ENCODE results near the gene HIVEP1.
"Not testable (repeated sequence)": the region's sequence is repeated elsewhere in the genome, so short reads cannot be mapped to it uniquely, and the experiment has no call there.

HIVEP1 gene

DNA sequence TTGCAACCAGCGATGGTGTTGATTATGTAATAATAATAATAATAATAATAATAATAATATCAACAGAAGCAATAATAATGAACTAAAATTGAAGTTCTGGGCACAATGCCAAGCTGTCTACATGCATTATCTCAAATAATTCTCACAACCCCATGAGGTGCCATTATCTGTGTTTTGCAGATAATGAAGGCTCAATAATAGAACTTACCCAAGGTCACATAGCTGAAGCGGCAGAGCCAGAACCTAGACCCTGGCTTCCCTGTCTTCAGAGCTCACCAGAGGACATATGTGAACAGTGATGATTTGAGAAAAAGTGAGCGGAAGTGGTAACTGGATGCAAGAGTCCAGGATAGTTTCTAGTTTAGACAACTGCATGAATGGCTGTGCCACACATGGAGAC is 91.0 kb downstream of the HIVEP1 start:
- CTCF ChIA-PET = no interaction called here
- POLR2A ChIA-PET = no interaction called here
- TF ChIP-seq TARDBP (IDR thresholded peaks at IDR 0.05) (no peak), CTBP1 (IDR thresholded peaks at IDR 0.05; ENCODE audit: borderline replicate concordance) (no peak), NFRKB (IDR thresholded peaks at IDR 0.05) (no peak), L3MBTL2 (conservative IDR thresholded peaks at IDR 0.05) (no peak), FOXK2 (IDR thresholded peaks at IDR 0.05) (no peak), ZNF384 (IDR thresholded peaks at IDR 0.05) (no peak), PKNOX1 (IDR thresholded peaks at IDR 0.05) (no peak), ELF4 (IDR thresholded peaks at IDR 0.05) (no peak), HDGF (IDR thresholded peaks at IDR 0.05; ENCODE audit: borderline replicate concordance) (no peak), LEF1 (IDR thresholded peaks at IDR 0.05; ENCODE audit: borderline replicate concordance) (no peak), BHLHE40 (IDR thresholded peaks at IDR 0.05; ENCODE audit: borderline replicate concordance) (no peak), SUZ12 (IDR thresholded peaks at IDR 0.05) (no peak), FOXM1 (IDR thresholded peaks at IDR 0.05; ENCODE audit: borderline replicate concordance) (no peak), SP1 (IDR thresholded peaks at IDR 0.05) (no peak), FOXA1 (IDR thresholded peaks at IDR 0.05) (no peak)
- no peak for DNase-seq (ENCODE audit: extremely low spot score)

DNA sequence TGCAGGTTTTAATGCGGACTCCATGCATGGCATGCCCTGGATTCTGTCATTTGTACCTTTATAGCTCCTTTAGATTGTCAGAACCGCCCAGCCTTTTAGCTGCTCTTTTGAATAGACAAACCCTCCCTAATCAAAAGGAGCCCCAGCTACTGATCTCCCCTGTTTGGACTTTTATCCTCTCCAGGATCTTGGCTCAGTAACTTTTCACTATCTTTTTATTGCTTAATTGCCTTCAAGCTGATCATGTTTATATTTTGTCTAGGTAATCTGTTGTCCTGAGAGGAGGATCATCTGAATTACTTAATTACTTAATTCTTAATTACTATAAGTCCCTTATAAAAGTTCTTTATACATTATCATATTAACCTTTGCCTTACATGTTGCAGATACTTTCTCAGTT is 93.2 kb downstream of the HIVEP1 start:
- ChIA-PET POLR2A (no interaction called here), CTCF (no interaction called here)
- TF ChIP-seq SP1 (IDR thresholded peaks at IDR 0.05) = no peak
- TF ChIP-seq LEF1 (IDR thresholded peaks at IDR 0.05; ENCODE audit: borderline replicate concordance) = no peak
- no peak for TF ChIP-seq NFRKB (IDR thresholded peaks at IDR 0.05)
- TF ChIP-seq ZNF384 (IDR thresholded peaks at IDR 0.05) = no peak
- TF ChIP-seq FOXM1 (IDR thresholded peaks at IDR 0.05; ENCODE audit: borderline replicate concordance) = no peak
- no peak for TF ChIP-seq ARNT (IDR thresholded peaks at IDR 0.05)
- DNase-seq (ENCODE audit: extremely low spot score) = no peak

DNA sequence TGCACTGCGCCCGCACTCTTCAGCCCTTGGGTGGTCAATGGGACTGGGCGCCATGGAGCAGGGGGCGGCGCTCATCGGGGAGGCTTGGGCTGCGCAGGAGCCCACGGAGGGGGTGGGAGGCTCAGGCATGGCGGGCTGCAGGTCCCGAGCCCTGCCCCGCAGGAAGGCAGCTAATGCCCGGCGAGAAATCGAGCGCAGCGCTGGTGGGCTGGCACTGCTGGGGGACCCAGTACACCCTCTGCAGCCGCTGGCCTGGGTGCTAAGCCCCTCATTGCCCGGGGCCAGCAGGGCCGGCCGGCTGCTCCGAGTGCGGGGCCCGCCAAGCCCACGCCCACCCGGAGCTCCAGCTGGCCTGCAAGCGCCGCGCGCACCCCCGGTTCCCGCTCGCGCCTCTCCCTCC is 96.3 kb downstream of the HIVEP1 start:
- POLR2A ChIA-PET; DNase-seq (ENCODE audit: extremely low spot score); CTCF ChIA-PET: not testable (repeated sequence)

- TF ChIP-seq FOXM1 (IDR thresholded peaks at IDR 0.05; ENCODE audit: borderline replicate concordance) = no peak
- TF ChIP-seq ELF4 (IDR thresholded peaks at IDR 0.05) = no peak
- no peak for TF ChIP-seq SUZ12 (IDR thresholded peaks at IDR 0.05)
- TF ChIP-seq NFRKB (IDR thresholded peaks at IDR 0.05) = no peak
- no peak for TF ChIP-seq PKNOX1 (IDR thresholded peaks at IDR 0.05)
- no peak for TF ChIP-seq ZNF384 (IDR thresholded peaks at IDR 0.05)
- TF ChIP-seq CTBP1 (IDR thresholded peaks at IDR 0.05; ENCODE audit: borderline replicate concordance) = no peak
- no peak for TF ChIP-seq HDGF (IDR thresholded peaks at IDR 0.05; ENCODE audit: borderline replicate concordance)
- TF ChIP-seq BHLHE40 (IDR thresholded peaks at IDR 0.05; ENCODE audit: borderline replicate concordance) = no peak
- TF ChIP-seq TARDBP (IDR thresholded peaks at IDR 0.05) = no peak
- DNase-seq (ENCODE audit: extremely low spot score) = no peak
- ChIA-PET POLR2A (no interaction called here), CTCF (no interaction called here)
Measured at GRCh38 chr6:12110523-12111362, 98.6 kb downstream of the HIVEP1 start.

DNA sequence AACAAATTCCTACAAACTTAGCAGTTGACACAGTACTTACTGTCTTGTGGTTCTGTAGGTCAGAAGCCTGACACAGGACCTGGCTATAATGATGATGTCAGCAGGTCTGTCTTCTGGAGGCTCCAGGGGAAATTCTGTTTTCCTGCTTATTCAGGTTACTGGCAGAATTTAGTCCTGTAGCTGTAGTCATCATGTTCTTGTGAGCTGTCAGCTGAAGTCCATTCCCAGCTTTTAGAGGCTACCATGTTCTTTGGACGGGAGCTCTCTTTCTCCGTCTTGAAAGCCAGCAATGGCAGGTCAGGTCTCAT is 99.2 kb downstream of the HIVEP1 start:
- TF ChIP-seq CTBP1 (IDR thresholded peaks at IDR 0.05; ENCODE audit: borderline replicate concordance) = no peak
- TF ChIP-seq SUZ12 (IDR thresholded peaks at IDR 0.05) = no peak
- TF ChIP-seq HDGF (IDR thresholded peaks at IDR 0.05; ENCODE audit: borderline replicate concordance) = no peak
- TF ChIP-seq FOXM1 (IDR thresholded peaks at IDR 0.05; ENCODE audit: borderline replicate concordance) = no peak
- TF ChIP-seq SP1 (IDR thresholded peaks at IDR 0.05) = no peak
- TF ChIP-seq FOXA1 (IDR thresholded peaks at IDR 0.05) = no peak
- no peak for TF ChIP-seq ARNT (IDR thresholded peaks at IDR 0.05)
- no peak for TF ChIP-seq ELF4 (IDR thresholded peaks at IDR 0.05)
- TF ChIP-seq NFRKB (IDR thresholded peaks at IDR 0.05) = no peak
- TF ChIP-seq TARDBP (IDR thresholded peaks at IDR 0.05) = no peak
- no peak for TF ChIP-seq L3MBTL2 (conservative IDR thresholded peaks at IDR 0.05)
- no peak for TF ChIP-seq PKNOX1 (IDR thresholded peaks at IDR 0.05)
- TF ChIP-seq BHLHE40 (IDR thresholded peaks at IDR 0.05; ENCODE audit: borderline replicate concordance) = no peak
- no peak for TF ChIP-seq FOXK2 (IDR thresholded peaks at IDR 0.05)
- TF ChIP-seq LEF1 (IDR thresholded peaks at IDR 0.05; ENCODE audit: borderline replicate concordance) = no peak
- TF ChIP-seq ZNF384 (IDR thresholded peaks at IDR 0.05) = no peak
- DNase-seq (ENCODE audit: extremely low spot score) = no peak
- POLR2A ChIA-PET = no interaction called here
- CTCF ChIA-PET = no interaction called here

DNA sequence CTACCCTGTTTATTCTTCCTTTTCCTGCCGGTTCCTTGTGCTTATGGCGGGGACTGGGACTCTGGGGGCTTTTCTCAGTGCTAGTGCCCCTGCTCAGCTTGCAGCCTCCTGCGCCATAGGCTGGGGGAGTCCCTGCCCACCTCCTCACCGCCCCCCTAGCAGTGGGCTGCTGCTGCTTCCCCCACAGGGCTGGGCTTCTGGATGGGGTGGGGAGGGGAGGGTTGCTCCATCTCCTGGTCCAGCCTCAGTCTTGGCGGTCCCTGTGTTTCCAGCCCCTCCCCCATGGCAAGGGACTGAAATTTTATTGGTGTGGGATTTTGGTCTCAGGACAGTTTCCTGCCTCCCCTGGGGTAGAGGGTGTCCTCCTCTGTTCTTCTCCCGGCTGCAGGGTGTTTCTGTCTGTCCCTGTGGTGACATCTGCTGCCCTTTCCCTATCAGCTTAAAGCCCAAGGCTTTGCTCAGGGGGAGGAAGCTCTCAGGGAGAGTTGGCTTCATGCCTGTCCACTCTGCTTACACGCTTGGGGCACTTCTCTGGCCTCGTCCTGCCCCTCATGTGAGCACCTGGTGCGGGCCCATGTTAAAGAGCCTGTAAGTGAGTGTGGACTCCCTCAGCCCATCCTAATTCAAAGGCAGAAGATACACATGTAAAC is 100.6 kb downstream of the HIVEP1 start:
- TF ChIP-seq PKNOX1 (IDR thresholded peaks at IDR 0.05) (no peak), ARNT (IDR thresholded peaks at IDR 0.05) (no peak), L3MBTL2 (conservative IDR thresholded peaks at IDR 0.05) (no peak), TARDBP (IDR thresholded peaks at IDR 0.05) (no peak), SUZ12 (IDR thresholded peaks at IDR 0.05) (no peak), FOXK2 (IDR thresholded peaks at IDR 0.05) (no peak), ZNF384 (IDR thresholded peaks at IDR 0.05) (no peak), HDGF (IDR thresholded peaks at IDR 0.05; ENCODE audit: borderline replicate concordance) (no peak), BHLHE40 (IDR thresholded peaks at IDR 0.05; ENCODE audit: borderline replicate concordance) (no peak), FOXA1 (IDR thresholded peaks at IDR 0.05) (no peak), ELF4 (IDR thresholded peaks at IDR 0.05) (no peak), SP1 (IDR thresholded peaks at IDR 0.05) (no peak), NFRKB (IDR thresholded peaks at IDR 0.05) (no peak), CTBP1 (IDR thresholded peaks at IDR 0.05; ENCODE audit: borderline replicate concordance) (no peak), FOXM1 (IDR thresholded peaks at IDR 0.05; ENCODE audit: borderline replicate concordance) (no peak), LEF1 (IDR thresholded peaks at IDR 0.05; ENCODE audit: borderline replicate concordance) (no peak)
- CTCF ChIA-PET = no interaction called here
- no peak for DNase-seq (ENCODE audit: extremely low spot score)
- POLR2A ChIA-PET = no interaction called here
